ENCODE data around the gene PIP5K1C.

Gene PIP5K1C

GRCh38 chr19:3613818-3614661 is 86.2 kb downstream of the PIP5K1C start:
- no peak for TF ChIP-seq CTCF (IDR thresholded peaks at IDR 0.05)

GRCh38 chr19:3612901-3613741 is 87.1 kb downstream of the PIP5K1C start:
- TF ChIP-seq CTCF (IDR thresholded peaks at IDR 0.05): no peak

DNA sequence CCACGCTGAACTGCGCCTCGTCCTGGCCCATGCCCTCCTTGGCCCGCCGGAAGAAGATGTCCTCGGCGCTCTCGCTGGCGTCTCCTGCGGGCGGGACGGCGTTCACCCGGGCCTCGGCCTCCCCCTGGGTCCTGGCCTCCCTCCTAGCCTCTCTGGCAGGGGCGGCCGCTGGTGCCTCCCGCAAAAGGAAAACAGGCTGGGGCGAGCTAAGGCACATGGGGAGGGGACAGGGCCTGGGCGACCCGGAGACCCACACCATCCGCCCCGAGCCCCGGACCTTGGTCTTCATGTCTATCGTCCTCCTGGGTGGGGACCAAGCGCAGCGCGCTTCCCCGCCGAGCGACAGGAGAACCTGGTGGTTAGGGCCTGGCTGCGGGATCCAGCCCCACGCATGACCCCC is 87.9 kb downstream of the PIP5K1C start:
- no peak for TF ChIP-seq CTCF (IDR thresholded peaks at IDR 0.05)

GRCh38 chr19:3611841-3612240 is 88.4 kb downstream of the PIP5K1C start:
- TF ChIP-seq CTCF (IDR thresholded peaks at IDR 0.05): no peak

- no peak for TF ChIP-seq CTCF (IDR thresholded peaks at IDR 0.05)
Measured at GRCh38 chr19:3610745-3611717, 89.2 kb downstream of the PIP5K1C start.

DNA sequence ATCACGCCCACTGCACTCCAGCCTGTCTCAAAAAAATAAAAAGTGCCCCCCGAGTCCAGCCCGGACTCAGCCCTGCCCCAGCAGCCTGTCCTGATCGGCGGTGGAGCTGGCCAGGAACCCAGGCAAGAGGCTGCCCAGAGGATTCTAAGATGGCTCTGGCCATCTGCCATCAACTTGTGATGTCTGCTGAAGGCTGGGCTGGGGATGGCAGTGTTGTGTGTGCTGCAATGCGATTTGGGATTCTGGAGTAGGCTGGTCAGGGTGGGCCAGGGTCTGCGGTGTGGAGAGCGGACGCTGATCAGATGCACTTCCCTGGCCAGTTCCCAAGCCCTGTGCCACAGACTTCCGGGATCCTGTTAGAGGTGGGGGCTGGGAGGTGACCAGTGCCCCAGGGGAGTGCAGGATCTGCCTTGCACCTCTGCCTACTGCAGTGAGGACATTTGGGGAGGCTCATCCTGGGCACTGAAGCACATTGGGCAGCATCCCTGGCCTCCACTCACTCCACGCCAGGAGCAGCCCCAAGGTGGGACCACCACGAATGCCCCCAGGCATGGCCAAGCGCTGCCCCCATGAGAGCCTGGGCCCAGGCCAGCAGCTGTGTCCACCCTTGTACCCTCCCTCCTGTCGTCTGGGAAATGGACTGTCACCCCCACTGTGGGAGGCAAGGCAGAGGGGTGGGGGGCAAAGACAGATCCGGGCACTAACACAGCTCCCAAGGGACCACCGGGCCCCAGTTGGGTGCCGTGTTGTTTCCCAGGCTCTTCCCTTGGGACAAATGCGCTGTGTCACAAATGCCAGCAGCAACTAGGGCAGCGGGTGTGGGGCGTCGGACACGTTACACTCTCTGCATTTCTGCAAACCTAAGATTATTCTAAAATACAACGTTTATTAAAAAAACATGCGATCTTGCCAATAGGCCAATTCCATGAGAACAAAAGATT is 90.2 kb downstream of the PIP5K1C start:
- no peak for TF ChIP-seq CTCF (IDR thresholded peaks at IDR 0.05)

Data from LNCAP (cell line).